WTC11 (cell line): ENCODE measurements around the gene SH3GLB2.

Experiments
- CREM ChIP-seq: sonication (generic); formaldehyde crosslinking; IDR thresholded peaks from 2 replicates; pipeline ENCODE4 v1.8.1; 2022; ENCODE audit warnings: mild to moderate bottlenecking, missing genetic modification reagents, moderate library complexity
- FOXJ3 ChIP-seq: sonication (generic); formaldehyde crosslinking; IDR thresholded peaks from 2 replicates; pipeline ENCODE4 v1.9.0; 2021; ENCODE audit warnings: missing genetic modification reagents, mild to moderate bottlenecking, borderline replicate concordance

DNA sequence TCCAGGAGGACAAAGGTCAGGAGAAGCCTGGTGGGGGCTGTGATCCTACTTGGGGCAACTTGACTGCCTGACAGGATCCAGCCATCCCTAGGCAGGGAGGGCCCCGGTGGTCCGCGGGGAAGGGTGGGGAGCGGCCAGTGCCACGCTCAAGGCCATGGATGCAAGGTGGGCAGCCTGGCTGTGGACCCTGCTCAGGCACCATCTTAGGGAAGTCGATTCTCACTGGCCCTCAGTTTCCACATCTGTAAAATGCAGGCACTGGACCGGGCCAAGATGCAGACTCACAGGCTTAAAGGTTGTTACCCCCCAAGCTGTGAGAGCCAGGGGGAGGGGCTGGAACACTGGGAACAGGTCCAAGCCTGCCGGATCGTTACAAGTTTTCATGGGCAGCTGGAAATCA lies 44.0 kb upstream of the SH3GLB2 start:
- TF ChIP-seq FOXJ3 (CRISPR knock-in tag) (no peak), CREM (CRISPR knock-in tag) (no peak)
